H1 (cell line): ENCODE measurements around the gene SLC30A3. TPM values are rescaled to one million over a fixed set of nuclear protein-coding genes. Genes with fewer than 3 reads are reported as not detected.

Source experiments
- BCL11A ChIP-seq, 2 experiments: IDR thresholded peaks; one replicate each; pipeline ENCODE4 v1.6.1; 2011; ENCODE audit warnings: low read depth in 2 of 2, low read length in 2 of 2, mild to moderate bottlenecking in 2 of 2
- CHD2 ChIP-seq: IDR thresholded peaks from 2 replicates; pipeline ENCODE4 v1.6.1; 2012; ENCODE audit warnings: low read length, improper control_type of control experiment
- E2F6 ChIP-seq: IDR thresholded peaks from 2 replicates; pipeline ENCODE4 v1.6.1; 2012; ENCODE audit warnings: inconsistent platforms
- SUZ12 ChIP-seq: fragments of 200-600 bp; sonication (generic); IDR thresholded peaks from 2 replicates; pipeline ENCODE4 v1.6.1; 2012; ENCODE audit warnings: mild to moderate bottlenecking, inconsistent platforms, low read length, moderate library complexity, mixed read lengths
- polyA plus RNA-seq, 7 experiments: library from polyadenylated mRNA; depleted of rRNA in 3 of 7; stranded (reverse) in 5 of 7; unstranded in 2 of 7; fragments of >200 nt in 5 of 7; fragments of 200-250 nt in 2 of 7; gene quantifications; 1 replicate in 5 of 7; 2 replicates in 1 of 7; 4 replicates in 1 of 7; pipeline versions ENCODE4 v1.2.1 to v1.2.3, GENCODE V29; 2011 to 2013; ENCODE audit warnings: missing spikeins in 2 of 7, mixed read lengths in 2 of 7
- total RNA-seq: library from RNA; stranded (reverse); fragmentation: NEBNext Ultra II Directional; extraction: Animal tissue kit (Norgen Biotek cat#: 25700); gene quantifications from 2 replicates; pipeline ENCODE4 v1.2.1, GENCODE V29; 2021
- TF ChIP-seq, protein P1 (sequence below), 3 experiments: IDR thresholded peaks; 1 replicate in 2 of 3; 2 replicates in 1 of 3; pipeline versions ENCODE4 v1.5.1 to v1.6.1; 2011; ENCODE audit warnings: low read length in 3 of 3, mild to moderate bottlenecking in 3 of 3, inconsistent platforms in 2 of 3, low read depth in 1 of 3, moderate library complexity in 1 of 3; ENCODE audit not compliant: insufficient read depth in 1 of 3; ENCODE audit errors: control extremely low read depth in 1 of 3

SLC30A3 gene
- total and polyA plus RNA-seq, 2 of the 8 experiments (the other 6 are each of a cell fraction or from before 2014, with no cell fraction given): 15.2 to 30.7 TPM

DNA sequence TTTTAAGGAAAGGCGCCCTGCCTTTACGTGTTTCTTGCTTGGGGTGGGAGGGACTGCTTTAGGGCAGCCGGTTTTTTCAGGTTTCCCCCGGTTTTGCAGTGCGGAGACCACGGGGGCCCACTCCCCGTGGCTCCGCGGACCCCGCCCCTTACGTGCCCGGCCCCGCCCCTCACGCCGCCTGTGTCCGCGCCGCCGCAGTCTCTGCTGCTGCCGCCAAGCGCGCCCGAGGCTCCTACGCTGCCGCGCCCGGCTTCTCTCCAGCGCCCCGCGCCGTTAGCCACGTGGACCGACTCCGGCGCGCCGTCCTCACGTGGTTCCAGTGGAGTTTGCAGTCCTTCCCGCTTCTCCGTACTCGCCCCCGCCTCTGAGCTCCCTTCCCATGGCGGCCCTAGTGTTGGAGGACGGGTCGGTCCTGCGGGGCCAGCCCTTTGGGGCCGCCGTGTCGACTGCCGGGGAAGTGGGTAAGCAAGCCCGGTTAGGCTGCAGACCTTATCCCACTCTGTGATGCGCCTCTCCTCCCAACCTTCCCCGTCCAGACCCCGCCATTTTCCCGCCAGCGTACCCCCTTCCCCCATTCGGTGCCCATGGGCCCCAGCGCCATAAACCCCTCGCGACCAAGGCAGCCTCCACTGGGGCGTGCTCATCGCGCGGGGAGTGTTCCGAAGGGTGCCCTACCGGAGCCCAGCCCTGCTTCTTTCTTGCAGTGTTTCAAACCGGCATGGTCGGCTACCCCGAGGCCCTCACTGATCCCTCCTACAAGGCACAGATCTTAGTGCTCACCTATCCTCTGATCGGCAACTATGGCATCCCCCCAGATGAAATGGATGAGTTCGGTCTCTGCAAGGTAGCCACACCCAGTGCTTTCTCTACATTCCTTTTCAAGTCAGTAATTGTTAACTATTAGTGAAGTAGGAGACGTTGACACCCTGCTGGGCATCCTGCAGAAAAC, 45.4 kb downstream of the SLC30A3 start, which contains the start of gene CAD (continued):
- TF ChIP-seq E2F6 (peak; percentile 97), SUZ12 (no peak), CHD2 (peak; percentile 43; the same call in 1 of the 2 replicates), BCL11A (IDR thresholded peaks at IDR 0.05; ENCODE audit: low read depth in 2 of 2, low read length in 2 of 2) (no peak)
- TF ChIP-seq, protein P1, sequence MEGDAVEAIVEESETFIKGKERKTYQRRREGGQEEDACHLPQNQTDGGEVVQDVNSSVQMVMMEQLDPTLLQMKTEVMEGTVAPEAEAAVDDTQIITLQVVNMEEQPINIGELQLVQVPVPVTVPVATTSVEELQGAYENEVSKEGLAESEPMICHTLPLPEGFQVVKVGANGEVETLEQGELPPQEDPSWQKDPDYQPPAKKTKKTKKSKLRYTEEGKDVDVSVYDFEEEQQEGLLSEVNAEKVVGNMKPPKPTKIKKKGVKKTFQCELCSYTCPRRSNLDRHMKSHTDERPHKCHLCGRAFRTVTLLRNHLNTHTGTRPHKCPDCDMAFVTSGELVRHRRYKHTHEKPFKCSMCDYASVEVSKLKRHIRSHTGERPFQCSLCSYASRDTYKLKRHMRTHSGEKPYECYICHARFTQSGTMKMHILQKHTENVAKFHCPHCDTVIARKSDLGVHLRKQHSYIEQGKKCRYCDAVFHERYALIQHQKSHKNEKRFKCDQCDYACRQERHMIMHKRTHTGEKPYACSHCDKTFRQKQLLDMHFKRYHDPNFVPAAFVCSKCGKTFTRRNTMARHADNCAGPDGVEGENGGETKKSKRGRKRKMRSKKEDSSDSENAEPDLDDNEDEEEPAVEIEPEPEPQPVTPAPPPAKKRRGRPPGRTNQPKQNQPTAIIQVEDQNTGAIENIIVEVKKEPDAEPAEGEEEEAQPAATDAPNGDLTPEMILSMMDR (IDR thresholded peaks at IDR 0.05; ENCODE audit: control extremely low read depth in 1 of 3, insufficient read depth in 1 of 3, low read depth in 1 of 3, low read length in 3 of 3): peak; percentile 2 to 28 (median 25); a peak in 3 of 4 replicates
